HL-60 (cell line): ENCODE measurements around the gene AMACR.

Experiments used
- DNase-seq, 2 experiments: peaks; one replicate each; pipeline ENCODE4 v3.0.0-alpha.2; 2010 to 2020; ENCODE audit warnings: low read depth in 1 of 2, low spot score in 1 of 2
- H3K27ac ChIP-seq: fragments of 250-450 bp; sonication (Bioruptor Pico); replicated peaks from 2 replicates; pipeline ENCODE4 v1.5.1; 2020; ENCODE audit warnings: mild to moderate bottlenecking, moderate library complexity
- H3K27me3 ChIP-seq: fragments of 250-450 bp; sonication (Bioruptor Pico); 2 replicates; pipeline ENCODE4 v1.5.1; 2021; ENCODE audit warnings: mild to moderate bottlenecking, moderate library complexity; ENCODE audit not compliant: insufficient read depth, poor library complexity, severe bottlenecking
- H3K4me3 ChIP-seq: replicated peaks from 2 replicates; pipeline ENCODE4 v1.5.1; 2011; ENCODE audit warnings: mild to moderate bottlenecking, control low read depth, low read length; ENCODE audit not compliant: insufficient read depth
- GABPA ChIP-seq: IDR thresholded peaks from 2 replicates; pipeline ENCODE4 v1.6.1; 2012; ENCODE audit warnings: low read depth
- POLR2AphosphoS5 ChIP-seq: IDR thresholded peaks from 2 replicates; pipeline ENCODE4 v1.6.1; 2012; ENCODE audit warnings: low read depth
- SPI1 ChIP-seq: IDR thresholded peaks from 2 replicates; pipeline ENCODE4 v1.6.1; 2012; ENCODE audit warnings: low read depth, mild to moderate bottlenecking, borderline replicate concordance
- TF ChIP-seq, protein P1 (sequence below): IDR thresholded peaks from 2 replicates; pipeline ENCODE4 v1.6.1; 2012; ENCODE audit warnings: low read depth; ENCODE audit not compliant: insufficient replicate concordance
- TF ChIP-seq, protein P2 (sequence below): IDR thresholded peaks from one replicate; pipeline ENCODE4 v1.5.1; 2011; ENCODE audit warnings: low read length, control low read depth, inconsistent platforms; ENCODE audit not compliant: insufficient read depth

AMACR gene

DNA sequence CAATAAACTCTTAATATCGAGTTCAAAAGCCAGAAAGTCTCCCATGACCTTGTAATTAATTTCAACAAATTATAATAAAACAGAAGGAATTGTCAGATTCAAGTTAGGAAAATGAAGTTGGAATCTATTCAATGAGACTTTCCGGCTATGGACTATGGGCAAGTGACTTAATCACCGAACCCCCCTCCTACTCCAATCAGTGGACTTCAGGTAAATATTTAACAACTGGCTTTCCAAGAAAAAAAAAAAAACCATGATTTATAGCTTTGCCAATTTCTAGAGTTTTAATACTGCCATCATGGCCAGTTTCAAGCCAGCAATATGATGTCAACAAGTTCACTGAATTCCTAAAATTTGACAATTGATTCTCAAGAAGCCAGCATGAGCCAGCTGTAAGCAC lies 27.8 kb downstream of the AMACR start:
- DNase-seq, result no peak
- TF ChIP-seq, protein P1, sequence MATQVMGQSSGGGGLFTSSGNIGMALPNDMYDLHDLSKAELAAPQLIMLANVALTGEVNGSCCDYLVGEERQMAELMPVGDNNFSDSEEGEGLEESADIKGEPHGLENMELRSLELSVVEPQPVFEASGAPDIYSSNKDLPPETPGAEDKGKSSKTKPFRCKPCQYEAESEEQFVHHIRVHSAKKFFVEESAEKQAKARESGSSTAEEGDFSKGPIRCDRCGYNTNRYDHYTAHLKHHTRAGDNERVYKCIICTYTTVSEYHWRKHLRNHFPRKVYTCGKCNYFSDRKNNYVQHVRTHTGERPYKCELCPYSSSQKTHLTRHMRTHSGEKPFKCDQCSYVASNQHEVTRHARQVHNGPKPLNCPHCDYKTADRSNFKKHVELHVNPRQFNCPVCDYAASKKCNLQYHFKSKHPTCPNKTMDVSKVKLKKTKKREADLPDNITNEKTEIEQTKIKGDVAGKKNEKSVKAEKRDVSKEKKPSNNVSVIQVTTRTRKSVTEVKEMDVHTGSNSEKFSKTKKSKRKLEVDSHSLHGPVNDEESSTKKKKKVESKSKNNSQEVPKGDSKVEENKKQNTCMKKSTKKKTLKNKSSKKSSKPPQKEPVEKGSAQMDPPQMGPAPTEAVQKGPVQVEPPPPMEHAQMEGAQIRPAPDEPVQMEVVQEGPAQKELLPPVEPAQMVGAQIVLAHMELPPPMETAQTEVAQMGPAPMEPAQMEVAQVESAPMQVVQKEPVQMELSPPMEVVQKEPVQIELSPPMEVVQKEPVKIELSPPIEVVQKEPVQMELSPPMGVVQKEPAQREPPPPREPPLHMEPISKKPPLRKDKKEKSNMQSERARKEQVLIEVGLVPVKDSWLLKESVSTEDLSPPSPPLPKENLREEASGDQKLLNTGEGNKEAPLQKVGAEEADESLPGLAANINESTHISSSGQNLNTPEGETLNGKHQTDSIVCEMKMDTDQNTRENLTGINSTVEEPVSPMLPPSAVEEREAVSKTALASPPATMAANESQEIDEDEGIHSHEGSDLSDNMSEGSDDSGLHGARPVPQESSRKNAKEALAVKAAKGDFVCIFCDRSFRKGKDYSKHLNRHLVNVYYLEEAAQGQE, result no peak
- no peak for TF ChIP-seq GABPA
- no peak for TF ChIP-seq POLR2AphosphoS5
- Histone ChIP-seq H3K4me3 (no peak overlapping the region), H3K27me3 (no peaks in the 10 kb centered on the region), H3K27ac (no peak overlapping the region)

DNA sequence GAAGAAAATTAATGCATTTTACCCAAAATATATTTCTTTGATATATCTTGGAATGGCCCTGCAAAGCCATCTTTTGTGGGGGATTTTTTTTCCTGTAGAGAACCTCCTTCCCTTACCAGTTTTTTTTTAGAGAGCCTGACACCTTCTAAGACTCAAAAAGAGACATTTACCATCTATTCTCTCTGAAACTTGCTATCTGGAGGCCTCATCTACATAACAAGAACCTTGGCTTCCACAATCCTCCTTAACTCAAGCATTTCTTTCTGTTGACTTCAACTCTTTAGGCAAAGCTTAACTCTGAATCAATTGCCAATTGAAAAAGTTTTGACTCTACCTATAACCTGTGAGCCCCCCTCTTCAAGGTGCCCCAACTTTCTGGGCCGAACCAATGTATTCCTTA lies 29.5 kb downstream of the AMACR start:
- Histone ChIP-seq H3K27me3 (no peaks in the 10 kb centered on the region), H3K4me3 (no peak overlapping the region), H3K27ac (no peak overlapping the region)
- DNase-seq, result no peak
- TF ChIP-seq GABPA (no peak), SPI1 (no peak), POLR2AphosphoS5 (no peak)
- TF ChIP-seq, protein P1, result no peak
- TF ChIP-seq, protein P2, sequence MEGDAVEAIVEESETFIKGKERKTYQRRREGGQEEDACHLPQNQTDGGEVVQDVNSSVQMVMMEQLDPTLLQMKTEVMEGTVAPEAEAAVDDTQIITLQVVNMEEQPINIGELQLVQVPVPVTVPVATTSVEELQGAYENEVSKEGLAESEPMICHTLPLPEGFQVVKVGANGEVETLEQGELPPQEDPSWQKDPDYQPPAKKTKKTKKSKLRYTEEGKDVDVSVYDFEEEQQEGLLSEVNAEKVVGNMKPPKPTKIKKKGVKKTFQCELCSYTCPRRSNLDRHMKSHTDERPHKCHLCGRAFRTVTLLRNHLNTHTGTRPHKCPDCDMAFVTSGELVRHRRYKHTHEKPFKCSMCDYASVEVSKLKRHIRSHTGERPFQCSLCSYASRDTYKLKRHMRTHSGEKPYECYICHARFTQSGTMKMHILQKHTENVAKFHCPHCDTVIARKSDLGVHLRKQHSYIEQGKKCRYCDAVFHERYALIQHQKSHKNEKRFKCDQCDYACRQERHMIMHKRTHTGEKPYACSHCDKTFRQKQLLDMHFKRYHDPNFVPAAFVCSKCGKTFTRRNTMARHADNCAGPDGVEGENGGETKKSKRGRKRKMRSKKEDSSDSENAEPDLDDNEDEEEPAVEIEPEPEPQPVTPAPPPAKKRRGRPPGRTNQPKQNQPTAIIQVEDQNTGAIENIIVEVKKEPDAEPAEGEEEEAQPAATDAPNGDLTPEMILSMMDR, result no peak

DNA sequence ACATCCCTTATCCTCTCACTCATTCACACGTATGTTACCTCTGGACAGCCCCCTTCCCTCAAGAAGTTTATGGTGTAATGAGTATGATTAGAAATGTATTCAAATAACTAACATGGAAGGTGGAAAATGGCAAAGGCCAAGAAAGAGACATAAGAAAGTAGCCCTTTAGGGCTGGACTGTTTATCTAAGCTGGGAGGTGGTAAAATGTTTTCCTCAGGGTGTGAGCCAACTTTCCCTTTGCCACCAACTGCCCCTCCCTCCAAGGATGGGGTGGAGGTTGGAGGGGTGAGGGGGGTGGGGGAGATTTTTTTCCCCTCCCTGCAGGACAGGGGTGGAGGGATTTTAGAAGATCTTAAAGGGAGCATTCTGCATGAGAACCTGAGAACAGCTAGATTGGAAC lies 31.5 kb downstream of the AMACR start:
- H3K27me3 ChIP-seq, result no peaks in the 10 kb centered on the region
- H3K27ac ChIP-seq, result no peak overlapping the region
- TF ChIP-seq, protein P1, result no peak
- TF ChIP-seq GABPA (no peak), SPI1 (no peak), POLR2AphosphoS5 (no peak)
- TF ChIP-seq, protein P2, result no peak
- no peak overlapping the region for H3K4me3 ChIP-seq
- no peak for DNase-seq

DNA sequence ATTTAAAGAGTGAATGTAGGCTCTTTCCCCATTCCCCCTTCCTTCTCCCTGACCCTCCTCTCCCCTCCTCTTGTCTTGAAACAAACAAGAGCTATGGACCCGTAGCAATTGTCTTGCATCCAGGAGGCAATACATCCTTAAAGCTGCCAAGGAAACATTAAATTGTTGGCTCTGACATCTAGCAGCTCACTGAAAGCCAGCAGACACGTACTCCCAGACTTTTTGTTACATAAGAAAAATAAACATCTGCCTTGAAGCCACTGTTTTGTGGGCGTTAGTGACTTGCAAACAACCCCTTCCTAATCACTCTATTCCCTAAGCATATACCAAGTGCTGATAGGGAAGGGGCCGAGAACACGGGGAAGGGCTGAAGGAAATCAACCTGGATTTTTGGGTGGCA lies 32.0 kb downstream of the AMACR start:
- no peak overlapping the region for H3K4me3 ChIP-seq
- TF ChIP-seq SPI1 (no peak), GABPA (no peak), POLR2AphosphoS5 (no peak)
- TF ChIP-seq, protein P2, result no peak
- TF ChIP-seq, protein P1, result no peak

More for the DNA sequence above, 32.0 kb downstream of the AMACR start:
- no peaks in the 10 kb centered on the region for H3K27me3 ChIP-seq
- DNase-seq, result no peak
- H3K27ac ChIP-seq, result no peak overlapping the region
